ENCODE measurements around the gene B3GAT3.

The B3GAT3 gene

GRCh38 chr11:62632492-62632891 lies 10.7 kb upstream of the B3GAT3 start:
- H3K79me2 ChIP-seq (ENCODE audit: control insufficient read depth, insufficient read depth, low read length, poor library complexity) = no peaks in the 10 kb centered on the region
- no peaks in the 10 kb centered on the region for H3K27me3 ChIP-seq (ENCODE audit: insufficient read depth, low read length)
- H4K91ac ChIP-seq (ENCODE audit: low read depth, low read length) = no peak overlapping the region
- DNase-seq = no peak
- no peak overlapping the region for H3K14ac ChIP-seq (ENCODE audit: low read length)
- H2BK5ac ChIP-seq (ENCODE audit: low read depth, low read length, poor library complexity) = no peak overlapping the region
- H2BK12ac ChIP-seq (ENCODE audit: low read length) = no peak overlapping the region
- H3K18ac ChIP-seq (ENCODE audit: low read length) = no peak overlapping the region
- H4K8ac ChIP-seq (ENCODE audit: low read depth, low read length) = no peak overlapping the region
- no peak overlapping the region for H3K4ac ChIP-seq (ENCODE audit: low read depth, low read length)
- no peaks in the 10 kb centered on the region for H3K9me3 ChIP-seq (ENCODE audit: insufficient read depth, low read depth, low read length)
- H2AFZ ChIP-seq (ENCODE audit: insufficient read depth, low read length, poor library complexity) = no peak overlapping the region
- H3K4me3 ChIP-seq (ENCODE audit: low read depth, low read length) = no peak overlapping the region
- no peaks in the 10 kb centered on the region for H3K79me1 ChIP-seq (ENCODE audit: low read length)
- no peak overlapping the region for H2BK120ac ChIP-seq (ENCODE audit: insufficient read depth, low read length, poor library complexity)
- H3K27ac ChIP-seq (ENCODE audit: low read depth, low read length) = no peak overlapping the region
- no peak overlapping the region for H3K23ac ChIP-seq (ENCODE audit: low read length)
- H3K4me1 ChIP-seq (ENCODE audit: control insufficient read depth in 1 of 2, insufficient read depth in 2 of 2, low read length in 2 of 2) = no peaks in the 10 kb centered on the region
- no peak overlapping the region for H2AK5ac ChIP-seq (ENCODE audit: low read length)
- H3K4me2 ChIP-seq (ENCODE audit: low read length) = no peak overlapping the region
- H4K12ac ChIP-seq (ENCODE audit: low read depth, low read length) = no peak overlapping the region
- peaks cover 76 to 77% of the 10 kb centered on the region in 2 experiments for H3K36me3 ChIP-seq (ENCODE audit: control insufficient read depth in 1 of 2, insufficient read depth in 2 of 2, low read length in 2 of 2)
- no CpG with 5 or more reads among the region's 6 CpGs for WGBS (ENCODE audit: extremely low coverage, insufficient coverage, insufficient read length)
- no peak overlapping the region for H3K9ac ChIP-seq (ENCODE audit: low read length)

DNA sequence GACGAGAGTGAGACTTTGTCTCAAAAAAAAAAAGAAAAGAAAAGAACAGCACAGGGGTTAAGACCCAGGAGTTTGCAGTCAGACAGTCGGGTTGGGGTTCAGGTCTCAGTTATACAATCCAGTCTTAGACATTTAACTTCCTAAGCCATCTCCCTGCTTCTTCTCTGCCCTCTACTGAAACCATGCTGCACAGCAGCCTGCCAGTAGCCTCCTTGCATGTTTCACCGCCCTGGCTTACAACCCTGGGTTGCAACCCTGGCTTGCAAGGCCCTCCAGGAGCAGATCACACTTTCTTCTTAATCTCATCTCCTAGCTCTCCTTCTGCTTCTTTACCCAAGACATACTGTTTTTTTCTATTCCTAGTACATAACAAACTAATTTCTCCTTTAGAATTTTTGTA lies 5.9 kb upstream of the B3GAT3 start:
- Histone ChIP-seq H3K36me3 (ENCODE audit: control insufficient read depth in 1 of 2, insufficient read depth in 2 of 2, low read length in 2 of 2) (peaks cover 71% of the 10 kb centered on the region in 2 experiments), H2AK5ac (ENCODE audit: low read length) (no peak overlapping the region), H2AFZ (ENCODE audit: insufficient read depth, low read length, poor library complexity) (no peak overlapping the region), H4K8ac (ENCODE audit: low read depth, low read length) (no peak overlapping the region), H3K4me2 (ENCODE audit: low read length) (no peak overlapping the region), H4K12ac (ENCODE audit: low read depth, low read length) (no peak overlapping the region), H2BK5ac (ENCODE audit: low read depth, low read length, poor library complexity) (no peak overlapping the region), H3K27ac (ENCODE audit: low read depth, low read length) (no peak overlapping the region), H3K79me2 (ENCODE audit: control insufficient read depth, insufficient read depth, low read length, poor library complexity) (no peaks in the 10 kb centered on the region), H3K79me1 (ENCODE audit: low read length) (no peaks in the 10 kb centered on the region), H3K4me1 (ENCODE audit: control insufficient read depth in 1 of 2, insufficient read depth in 2 of 2, low read length in 2 of 2) (no peaks in the 10 kb centered on the region), H3K4ac (ENCODE audit: low read depth, low read length) (no peak overlapping the region), H3K9ac (ENCODE audit: low read length) (no peak overlapping the region), H3K9me3 (ENCODE audit: insufficient read depth, low read depth, low read length) (no peaks in the 10 kb centered on the region), H2BK12ac (ENCODE audit: low read length) (no peak overlapping the region), H3K23ac (ENCODE audit: low read length) (no peak overlapping the region), H3K4me3 (ENCODE audit: low read depth, low read length) (no peak overlapping the region), H3K27me3 (ENCODE audit: insufficient read depth, low read length) (no peaks in the 10 kb centered on the region), H3K14ac (ENCODE audit: low read length) (no peak overlapping the region), H4K91ac (ENCODE audit: low read depth, low read length) (no peak overlapping the region), H2BK120ac (ENCODE audit: insufficient read depth, low read length, poor library complexity) (no peak overlapping the region), H3K18ac (ENCODE audit: low read length) (no peak overlapping the region)
- no peak for DNase-seq
- WGBS (ENCODE audit: extremely low coverage, insufficient coverage, insufficient read length) = no CpG with 5 or more reads among the region's 3 CpGs

- H3K4me1 ChIP-seq (ENCODE audit: control insufficient read depth in 1 of 2, insufficient read depth in 2 of 2, low read length in 2 of 2) = peaks cover 3 to 7% of the 10 kb centered on the region in 2 experiments
- H3K79me1 ChIP-seq (ENCODE audit: low read length) = peaks cover 3% of the 10 kb centered on the region
- peak overlapping the region; percentile 29 for H3K27ac ChIP-seq (ENCODE audit: low read depth, low read length)
- H2AK5ac ChIP-seq (ENCODE audit: low read length) = no peak overlapping the region
- no peaks in the 10 kb centered on the region for H3K27me3 ChIP-seq (ENCODE audit: insufficient read depth, low read length)
- peaks cover 25 to 28% of the 10 kb centered on the region in 2 experiments for H3K36me3 ChIP-seq (ENCODE audit: control insufficient read depth in 1 of 2, insufficient read depth in 2 of 2, low read length in 2 of 2)
- WGBS (ENCODE audit: extremely low coverage, insufficient coverage, insufficient read length) = no CpG with 5 or more reads among the region's 7 CpGs
- no peak overlapping the region for H3K4ac ChIP-seq (ENCODE audit: low read depth, low read length)
- H3K14ac ChIP-seq (ENCODE audit: low read length) = no peak overlapping the region
- no peaks in the 10 kb centered on the region for H3K9me3 ChIP-seq (ENCODE audit: insufficient read depth, low read depth, low read length)
- H4K8ac ChIP-seq (ENCODE audit: low read depth, low read length) = peak overlapping the region; percentile 37
- no peak overlapping the region for H2BK12ac ChIP-seq (ENCODE audit: low read length)
- no peak overlapping the region for H4K91ac ChIP-seq (ENCODE audit: low read depth, low read length)
- no peak overlapping the region for H3K9ac ChIP-seq (ENCODE audit: low read length)
- H3K18ac ChIP-seq (ENCODE audit: low read length) = no peak overlapping the region
- H4K12ac ChIP-seq (ENCODE audit: low read depth, low read length) = no peak overlapping the region
- no peak for DNase-seq
- H2BK120ac ChIP-seq (ENCODE audit: insufficient read depth, low read length, poor library complexity) = no peak overlapping the region
- no peak overlapping the region for H3K4me3 ChIP-seq (ENCODE audit: low read depth, low read length)
- no peak overlapping the region for H2BK5ac ChIP-seq (ENCODE audit: low read depth, low read length, poor library complexity)
- H3K23ac ChIP-seq (ENCODE audit: low read length) = no peak overlapping the region
- peak overlapping the region; percentile 93 for H3K4me2 ChIP-seq (ENCODE audit: low read length)
- peaks cover 3% of the 10 kb centered on the region for H3K79me2 ChIP-seq (ENCODE audit: control insufficient read depth, insufficient read depth, low read length, poor library complexity)
- H2AFZ ChIP-seq (ENCODE audit: insufficient read depth, low read length, poor library complexity) = no peak overlapping the region
These were observed 797 bp upstream of the B3GAT3 start for GRCh38 chr11:62622476-62623089.

GRCh38 chr11:62621027-62621566 lies 689 bp downstream of the B3GAT3 start:
- Histone ChIP-seq H3K79me1 (ENCODE audit: low read length) (peaks cover 3% of the 10 kb centered on the region), H4K12ac (ENCODE audit: low read depth, low read length) (peak overlapping the region; percentile 24), H4K91ac (ENCODE audit: low read depth, low read length) (peak overlapping the region; percentile 58), H3K4me3 (ENCODE audit: low read depth, low read length) (peak overlapping the region; percentile 82), H3K14ac (ENCODE audit: low read length) (peak overlapping the region; percentile 60), H3K4me2 (ENCODE audit: low read length) (peak overlapping the region; percentile 93), H3K18ac (ENCODE audit: low read length) (peak overlapping the region; percentile 28), H3K27ac (ENCODE audit: low read depth, low read length) (peak overlapping the region; percentile 74), H3K36me3 (ENCODE audit: control insufficient read depth in 1 of 2, insufficient read depth in 2 of 2, low read length in 2 of 2) (peaks cover 24 to 26% of the 10 kb centered on the region in 2 experiments), H3K23ac (ENCODE audit: low read length) (no peak overlapping the region), H2BK120ac (ENCODE audit: insufficient read depth, low read length, poor library complexity) (no peak overlapping the region), H3K27me3 (ENCODE audit: insufficient read depth, low read length) (no peaks in the 10 kb centered on the region), H2AK5ac (ENCODE audit: low read length) (peak overlapping the region; percentile 31), H2BK12ac (ENCODE audit: low read length) (no peak overlapping the region), H2BK5ac (ENCODE audit: low read depth, low read length, poor library complexity) (peak overlapping the region; percentile 18), H3K9ac (ENCODE audit: low read length) (peak overlapping the region; percentile 91), H3K9me3 (ENCODE audit: insufficient read depth, low read depth, low read length) (no peaks in the 10 kb centered on the region), H2AFZ (ENCODE audit: insufficient read depth, low read length, poor library complexity) (peak overlapping the region; percentile 17), H4K8ac (ENCODE audit: low read depth, low read length) (peak overlapping the region; percentile 49), H3K4me1 (ENCODE audit: control insufficient read depth in 1 of 2, insufficient read depth in 2 of 2, low read length in 2 of 2) (peaks cover 3 to 7% of the 10 kb centered on the region in 2 experiments), H3K4ac (ENCODE audit: low read depth, low read length) (peak overlapping the region; percentile 32), H3K79me2 (ENCODE audit: control insufficient read depth, insufficient read depth, low read length, poor library complexity) (peaks cover 3% of the 10 kb centered on the region)
- no peak for DNase-seq
- no CpG with 5 or more reads among the region's 8 CpGs for WGBS (ENCODE audit: extremely low coverage, insufficient coverage, insufficient read length)

Measured in trophoblast cell (in vitro differentiated cells and primary cell).